Smooth muscle cell of the brain vasculature (primary cell): ENCODE results near the gene IRF5.

Source experiments
- DNase-seq: peaks from one replicate; pipeline ENCODE4 v3.0.0-alpha.2; 2012; ENCODE audit warnings: low read depth, low spot score

Gene IRF5, protein sequence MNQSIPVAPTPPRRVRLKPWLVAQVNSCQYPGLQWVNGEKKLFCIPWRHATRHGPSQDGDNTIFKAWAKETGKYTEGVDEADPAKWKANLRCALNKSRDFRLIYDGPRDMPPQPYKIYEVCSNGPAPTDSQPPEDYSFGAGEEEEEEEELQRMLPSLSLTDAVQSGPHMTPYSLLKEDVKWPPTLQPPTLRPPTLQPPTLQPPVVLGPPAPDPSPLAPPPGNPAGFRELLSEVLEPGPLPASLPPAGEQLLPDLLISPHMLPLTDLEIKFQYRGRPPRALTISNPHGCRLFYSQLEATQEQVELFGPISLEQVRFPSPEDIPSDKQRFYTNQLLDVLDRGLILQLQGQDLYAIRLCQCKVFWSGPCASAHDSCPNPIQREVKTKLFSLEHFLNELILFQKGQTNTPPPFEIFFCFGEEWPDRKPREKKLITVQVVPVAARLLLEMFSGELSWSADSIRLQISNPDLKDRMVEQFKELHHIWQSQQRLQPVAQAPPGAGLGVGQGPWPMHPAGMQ

DNA sequence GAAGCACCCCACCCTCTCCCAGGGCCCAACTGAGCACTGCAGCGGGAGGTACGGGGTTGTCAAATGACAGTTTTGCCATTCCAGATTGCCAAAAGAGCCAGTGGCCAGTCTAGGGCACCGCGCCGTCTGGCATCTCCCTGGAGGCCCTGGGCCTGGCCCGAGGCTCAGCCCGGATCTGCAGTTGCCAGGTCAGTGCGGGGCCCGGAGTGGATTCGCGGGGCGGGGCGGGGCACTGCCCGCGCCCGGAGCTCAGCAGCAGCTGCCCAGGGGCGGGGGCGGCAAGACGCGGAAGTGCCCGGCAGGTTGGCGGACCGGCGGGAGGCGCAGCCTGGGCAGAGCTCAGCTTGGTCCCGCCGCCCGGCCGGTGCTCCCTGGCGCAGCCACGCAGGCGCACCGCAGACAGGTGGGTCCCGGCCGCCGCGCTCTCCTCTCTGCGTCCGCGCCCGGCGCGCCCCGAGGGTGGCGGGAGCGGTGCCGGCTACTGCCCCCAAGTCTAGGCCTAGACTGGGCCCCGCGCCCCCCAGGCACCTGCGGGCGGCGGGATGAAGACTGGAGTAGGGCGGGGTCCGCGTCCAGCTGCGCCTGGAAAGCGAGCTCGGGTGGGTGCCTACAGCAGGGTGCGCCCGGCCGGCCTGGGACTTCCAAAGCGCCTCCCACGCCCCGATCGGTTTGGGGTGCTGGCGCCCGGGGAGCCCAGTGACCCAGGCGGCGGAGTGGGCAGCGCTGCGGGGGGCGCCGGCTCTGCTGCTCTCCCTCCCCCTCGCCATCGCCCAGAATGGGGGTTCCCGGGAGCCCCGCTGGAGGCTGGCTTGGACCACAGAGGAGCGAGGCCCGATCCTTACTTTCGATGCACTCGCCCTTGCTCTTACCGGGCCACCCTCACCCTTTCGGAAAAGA lies at the start of gene IRF5:
Gene IRF5 (plus strand): TSS at position 281 of the 897 bp plus-strand sequence. CDS start 4,155 bp downstream, outside the sequence.
- DNase-seq = no peak

DNA sequence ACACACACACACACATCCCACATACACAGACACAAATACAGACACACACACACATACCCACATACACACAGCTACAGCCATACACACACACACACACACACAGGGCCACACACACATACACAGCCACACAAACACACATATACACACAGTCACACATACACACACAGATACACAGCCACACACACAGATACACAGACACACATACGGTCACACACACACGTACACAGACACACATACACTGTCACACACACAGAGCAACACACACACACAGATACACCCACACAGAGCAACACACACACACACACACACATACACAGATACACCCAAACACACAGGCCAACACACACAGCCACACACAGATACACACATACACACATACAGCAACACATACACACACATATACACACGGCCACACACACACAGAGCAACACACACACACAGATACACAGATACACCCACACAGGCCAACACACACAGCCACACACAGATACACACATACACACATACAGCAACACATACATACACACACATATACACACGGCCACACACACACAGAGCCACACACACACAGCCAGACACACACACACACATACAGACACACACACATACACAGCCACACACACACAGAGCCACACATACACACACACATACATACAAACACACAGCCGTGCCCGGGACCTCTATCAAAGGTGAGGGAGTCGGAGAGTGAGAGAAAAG lies 49.5 kb upstream of the IRF5 start:
- DNase-seq = no peak

DNA sequence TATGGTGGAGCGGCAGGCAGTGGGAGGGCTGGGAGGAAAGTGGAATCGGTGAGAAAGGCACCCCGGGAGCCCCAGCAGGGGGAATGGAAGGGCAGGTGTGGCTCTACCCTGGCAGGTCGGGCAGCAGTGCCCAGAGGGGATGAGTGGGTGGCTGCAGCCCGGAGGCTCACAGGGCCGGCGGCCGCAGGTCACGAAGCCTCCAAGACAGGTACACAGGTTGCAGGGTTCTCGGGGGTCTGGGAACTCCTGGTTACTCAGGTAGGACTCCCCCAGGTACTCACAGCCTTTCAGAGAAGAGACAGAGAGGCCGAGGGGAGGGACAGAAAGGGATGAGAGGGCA lies 49.0 kb upstream of the IRF5 start:
- no peak for DNase-seq

DNA sequence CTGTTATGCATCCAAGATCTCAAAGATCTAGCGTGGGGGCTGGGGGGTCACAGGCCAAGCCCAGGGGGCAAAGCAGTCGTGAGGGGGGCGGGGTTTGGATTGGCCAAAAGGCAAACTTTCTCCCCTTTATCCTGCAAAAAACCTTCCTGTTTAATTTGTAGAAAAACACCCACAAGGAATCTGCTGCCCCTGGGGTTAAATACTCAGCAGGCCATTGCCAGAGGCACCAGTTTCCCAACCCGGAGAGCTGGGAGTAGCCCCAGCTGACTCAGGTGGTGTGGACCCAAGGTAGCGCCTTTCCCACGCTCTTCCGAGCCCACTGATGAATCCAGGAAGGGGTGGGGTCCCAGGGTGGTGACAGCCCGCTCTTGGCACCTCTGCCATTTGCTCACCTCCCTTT lies 48.6 kb upstream of the IRF5 start:
- no peak for DNase-seq

DNA sequence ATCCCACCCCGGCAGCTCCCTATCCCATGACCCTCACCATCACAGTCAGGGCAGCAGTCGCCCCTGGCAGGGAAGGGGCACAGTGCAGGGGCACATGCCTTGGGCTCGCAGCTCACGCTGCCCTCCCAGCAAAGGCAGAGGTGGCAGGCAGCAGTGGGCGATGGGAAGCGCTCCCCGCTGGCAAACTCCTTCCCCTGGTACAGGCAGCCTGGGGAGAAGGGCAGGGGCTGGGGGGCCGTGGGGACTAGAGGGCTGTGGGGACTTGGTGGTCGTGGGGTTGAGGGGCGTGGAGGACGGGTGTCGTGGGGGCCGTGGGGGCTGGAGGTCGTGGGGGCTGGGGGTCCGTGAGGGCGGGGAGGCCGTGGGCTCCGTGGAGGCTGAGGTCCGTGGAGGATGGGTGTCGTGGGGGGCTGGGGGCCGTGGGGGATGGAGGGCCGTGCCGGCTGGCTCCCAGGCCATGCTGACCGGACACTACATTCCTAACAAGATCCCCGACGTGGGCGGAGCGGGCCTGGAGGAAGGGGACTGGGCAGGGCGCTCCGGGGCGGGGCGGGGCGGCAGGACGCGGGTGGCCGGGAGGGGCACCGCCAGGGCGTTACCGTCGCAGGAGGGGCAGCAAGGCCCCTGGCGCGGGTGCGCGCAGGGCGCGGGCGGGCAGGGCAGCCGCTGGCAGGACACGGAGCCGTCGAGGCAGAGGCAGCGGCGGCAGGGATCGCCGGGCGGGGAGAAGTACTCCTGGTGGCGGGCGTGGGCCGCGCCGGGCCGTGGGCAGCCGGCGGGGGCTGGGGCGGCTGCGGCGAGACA lies 47.2 kb upstream of the IRF5 start:
- no peak for DNase-seq

DNA sequence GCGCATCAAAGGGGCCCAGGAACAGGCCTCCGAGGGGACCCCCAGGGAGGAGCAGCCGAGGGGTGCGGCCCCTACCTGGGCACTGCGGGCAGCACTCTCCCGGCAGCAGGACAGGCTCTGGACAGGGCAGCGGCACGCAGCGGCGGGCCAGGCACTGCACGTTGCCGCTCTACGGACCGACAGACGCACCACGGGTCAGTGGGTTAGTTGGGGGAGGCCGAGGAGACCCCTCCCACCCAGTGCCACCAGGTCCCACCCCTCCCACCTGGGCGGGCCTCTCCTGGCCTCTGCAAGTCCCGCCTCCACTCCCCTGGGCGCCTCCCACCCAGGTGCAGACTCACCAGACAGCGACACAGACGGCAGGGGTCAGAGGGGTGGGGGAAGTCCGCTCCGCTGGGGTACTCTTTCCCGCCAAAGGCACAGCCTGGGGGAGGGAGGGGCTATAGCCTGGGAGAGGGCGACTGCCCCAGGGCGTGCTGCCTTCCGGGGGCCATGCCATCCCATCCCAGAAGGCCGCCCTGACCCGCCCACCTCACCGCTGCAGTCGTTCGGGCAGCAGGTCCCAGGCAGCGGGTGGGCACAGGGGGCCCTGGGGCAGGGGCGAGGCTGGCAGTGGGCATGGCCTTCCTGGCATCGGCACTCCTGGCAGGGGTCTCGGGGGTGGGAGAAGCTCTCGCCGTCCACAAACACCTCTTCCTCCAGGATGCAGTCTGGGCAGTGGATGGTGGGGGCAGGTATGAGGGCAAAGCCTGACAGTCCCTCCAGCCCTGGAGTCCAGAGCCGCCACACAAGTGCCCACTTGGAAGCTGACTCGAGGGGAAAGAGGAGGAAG lies 46.4 kb upstream of the IRF5 start:
- no peak for DNase-seq

DNA sequence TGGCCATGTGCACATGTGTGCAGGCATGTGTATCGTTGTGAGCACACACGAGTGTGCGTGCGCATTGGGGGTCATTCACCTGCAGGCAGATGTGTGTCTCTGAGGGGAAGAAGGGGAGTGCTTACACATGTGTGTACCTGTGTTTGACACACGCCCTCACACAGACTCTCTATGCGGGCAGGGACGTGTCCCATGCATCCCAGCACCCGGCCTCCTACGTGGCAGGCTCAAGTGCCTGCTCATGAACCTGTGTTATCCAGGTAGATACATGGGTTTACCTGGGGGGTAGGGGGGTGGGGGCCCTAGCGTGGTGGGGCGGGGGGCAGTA lies 45.8 kb upstream of the IRF5 start:
- no peak for DNase-seq

DNA sequence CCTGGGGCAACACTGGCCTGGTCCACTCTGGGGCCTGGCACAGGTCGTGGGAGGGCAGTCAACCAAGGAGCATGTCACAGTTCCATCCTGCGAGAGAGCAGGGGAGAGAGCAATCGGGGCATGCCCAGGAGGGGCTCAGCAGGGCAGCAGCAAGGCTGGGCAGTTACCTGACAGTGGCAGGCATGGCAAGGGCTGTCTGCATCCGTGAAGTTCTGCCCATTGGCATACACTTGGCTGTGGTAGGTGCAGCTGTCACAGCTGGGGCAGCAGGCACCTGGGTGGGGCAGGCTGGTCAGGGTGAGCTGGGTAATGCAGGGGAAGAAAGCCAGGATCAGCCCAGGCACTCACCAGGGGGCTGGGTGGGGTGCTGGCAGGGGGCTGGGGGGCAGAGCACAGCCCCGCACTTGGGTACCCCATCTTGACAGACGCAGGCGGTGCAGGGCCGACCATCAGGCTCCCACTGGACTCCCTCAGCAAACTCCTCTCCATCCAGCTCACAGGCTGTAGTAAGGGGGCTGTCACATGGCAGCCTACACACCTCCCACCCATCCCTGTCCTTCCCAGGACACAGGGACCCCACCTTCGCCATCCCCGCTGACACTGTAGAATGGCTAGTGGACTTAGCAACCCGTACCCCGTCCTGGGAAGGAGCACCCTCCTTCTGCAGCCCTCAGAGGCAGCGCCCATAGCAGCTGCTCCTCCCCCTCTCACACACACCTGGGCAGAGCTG lies 45.0 kb upstream of the IRF5 start:
- no peak for DNase-seq

DNA sequence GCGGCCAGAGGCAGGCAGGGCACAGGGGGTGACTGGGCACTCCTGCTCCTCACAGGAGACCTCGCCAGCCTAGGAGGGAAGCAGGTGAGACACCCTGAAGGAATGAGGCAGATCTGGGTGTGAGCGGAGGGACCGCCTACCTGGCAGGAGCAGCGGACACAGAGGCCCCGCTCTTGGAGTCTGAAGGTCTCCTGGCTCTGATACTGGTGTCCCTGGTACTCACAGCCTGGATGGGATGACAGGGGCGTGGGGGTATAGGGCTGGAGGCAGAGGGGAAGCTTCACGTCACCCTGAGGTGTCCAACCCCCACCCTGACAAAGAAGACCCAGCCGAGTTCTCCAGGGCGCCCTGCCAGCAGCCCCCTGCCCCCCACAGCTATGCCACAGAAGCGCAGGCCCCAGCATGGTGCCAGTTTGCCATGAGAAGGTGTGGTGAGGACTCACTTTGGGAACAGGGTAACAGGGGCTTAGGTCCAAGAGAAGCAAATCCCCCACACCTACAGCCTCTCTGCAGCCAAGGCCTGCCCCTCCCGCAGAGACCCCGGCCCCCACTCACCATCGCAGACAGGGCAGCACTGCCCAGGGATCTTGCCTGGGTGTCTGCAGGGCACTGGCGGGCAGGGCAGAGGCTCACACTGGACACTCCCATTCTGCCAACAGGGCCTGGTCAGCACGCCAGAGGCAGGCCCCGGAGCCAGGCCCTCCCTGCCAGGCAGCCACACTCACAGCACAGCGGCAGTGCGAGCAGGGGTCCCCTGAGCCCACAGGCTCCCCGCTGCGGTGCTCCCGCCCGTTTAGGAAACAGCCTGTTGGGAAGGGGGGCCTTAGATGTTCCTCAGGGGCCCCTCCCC lies 44.3 kb upstream of the IRF5 start:
- DNase-seq = no peak

DNA sequence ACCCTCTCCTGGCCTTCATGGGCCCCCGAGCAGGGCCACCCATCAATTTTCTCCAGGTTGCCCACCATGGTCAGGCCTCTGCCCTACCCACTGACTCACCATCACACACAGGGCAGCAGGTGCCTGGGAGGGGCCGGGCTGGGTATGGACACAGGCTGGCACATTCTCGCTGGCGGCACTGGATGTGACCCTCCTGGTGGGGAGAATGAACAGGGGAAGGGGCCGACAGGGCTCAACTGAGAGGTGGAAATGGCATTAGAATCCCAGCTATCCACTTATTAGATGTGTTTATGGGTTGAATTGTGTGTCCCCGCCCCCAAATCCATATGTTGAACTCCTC lies 43.7 kb upstream of the IRF5 start:
- DNase-seq = no peak

DNA sequence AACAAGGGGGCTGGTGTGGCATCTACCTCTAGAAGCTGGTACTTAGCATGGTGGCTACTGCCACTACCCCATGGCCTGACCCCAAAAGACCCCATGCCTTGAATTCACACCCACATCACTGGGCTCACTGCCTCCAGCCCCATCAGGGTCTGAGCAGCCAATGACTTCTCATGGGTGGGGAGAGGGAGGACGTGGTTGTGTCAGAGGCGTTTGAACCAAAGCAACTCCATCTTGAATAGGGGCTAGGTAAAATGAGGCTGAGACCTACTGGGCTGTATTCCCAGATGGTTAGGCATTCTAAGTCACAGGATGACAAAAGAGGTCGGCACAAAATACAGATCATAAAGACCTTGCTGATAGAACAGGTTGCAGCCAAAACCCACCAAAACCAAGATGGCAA lies 42.4 kb upstream of the IRF5 start:
- no peak for DNase-seq

DNA sequence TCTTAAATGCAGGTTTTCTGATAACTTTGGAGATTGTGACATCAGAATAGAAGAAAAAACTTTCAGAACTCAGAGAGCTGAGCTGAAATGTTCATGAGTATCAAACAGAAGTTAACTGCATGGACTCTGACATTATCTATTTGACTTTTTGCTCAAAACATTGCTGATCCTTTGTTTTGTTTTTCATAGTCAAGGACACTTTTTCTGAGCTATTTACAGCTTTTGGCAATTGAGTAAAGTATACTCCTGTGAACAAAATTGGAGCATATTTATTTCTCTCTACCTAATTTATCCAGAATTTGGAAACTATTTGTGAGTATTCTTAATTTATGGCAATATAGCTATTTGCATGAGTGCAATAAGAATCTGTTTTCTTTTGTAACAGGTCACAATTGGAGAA lies 38.3 kb upstream of the IRF5 start:
- DNase-seq = no peak

DNA sequence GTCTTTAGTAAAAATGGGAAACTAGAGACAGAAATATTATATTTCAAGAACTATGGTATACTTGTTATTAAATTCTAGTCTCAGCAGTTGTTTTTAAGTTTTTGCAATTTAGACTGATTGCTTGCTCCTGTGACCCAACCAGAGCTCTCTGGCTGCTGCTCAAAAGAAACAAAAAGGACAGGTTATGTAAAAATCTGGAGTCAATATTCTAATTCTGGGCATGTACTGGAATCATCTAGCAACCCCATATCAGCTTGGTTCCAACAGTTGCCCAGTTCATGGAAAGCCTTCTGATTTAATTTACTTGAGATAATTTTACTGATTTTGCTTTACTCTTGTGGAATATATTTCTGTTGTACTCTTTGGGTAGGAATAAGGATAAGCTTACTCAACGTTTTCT lies 37.5 kb upstream of the IRF5 start:
- DNase-seq = no peak

DNA sequence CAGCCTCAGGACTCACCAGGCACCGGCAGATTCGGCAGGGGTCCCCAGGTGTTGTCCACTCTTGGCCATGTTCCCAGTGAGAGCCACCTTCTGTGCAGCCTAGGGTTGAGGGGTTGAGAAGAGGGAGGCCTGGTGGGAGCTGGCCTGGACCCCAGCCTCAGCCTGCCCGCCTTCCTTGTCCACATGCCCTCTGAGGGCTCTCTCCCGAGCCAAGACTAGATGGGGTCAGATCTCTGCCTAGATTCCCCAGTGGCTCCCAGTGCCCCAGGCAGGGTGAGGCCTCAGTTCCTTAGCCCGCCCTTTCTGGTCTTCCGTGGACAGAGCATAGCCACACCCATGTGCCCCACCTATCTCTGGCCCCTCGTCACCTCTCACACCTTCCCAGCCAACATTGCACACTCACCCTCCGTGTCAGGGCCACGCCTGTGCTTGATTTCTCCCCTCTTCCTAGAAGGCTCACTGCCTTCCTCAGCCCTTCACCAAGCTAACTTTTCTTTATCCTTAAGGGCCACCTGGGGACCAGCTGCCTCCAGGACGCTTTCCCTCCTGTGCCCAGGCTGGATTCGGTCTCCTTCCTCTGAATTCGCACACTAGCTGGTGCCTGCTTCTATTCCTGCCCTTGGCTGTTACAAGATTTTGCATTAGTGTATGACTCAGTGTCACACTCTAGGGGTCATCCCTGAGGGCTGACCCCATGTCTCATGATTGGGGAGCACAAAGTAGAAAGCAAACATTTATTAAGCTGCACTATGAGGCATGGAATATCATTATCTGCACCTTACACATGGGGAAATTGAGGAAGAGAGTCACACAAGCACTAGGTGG lies 34.8 kb upstream of the IRF5 start:
- no peak for DNase-seq

DNA sequence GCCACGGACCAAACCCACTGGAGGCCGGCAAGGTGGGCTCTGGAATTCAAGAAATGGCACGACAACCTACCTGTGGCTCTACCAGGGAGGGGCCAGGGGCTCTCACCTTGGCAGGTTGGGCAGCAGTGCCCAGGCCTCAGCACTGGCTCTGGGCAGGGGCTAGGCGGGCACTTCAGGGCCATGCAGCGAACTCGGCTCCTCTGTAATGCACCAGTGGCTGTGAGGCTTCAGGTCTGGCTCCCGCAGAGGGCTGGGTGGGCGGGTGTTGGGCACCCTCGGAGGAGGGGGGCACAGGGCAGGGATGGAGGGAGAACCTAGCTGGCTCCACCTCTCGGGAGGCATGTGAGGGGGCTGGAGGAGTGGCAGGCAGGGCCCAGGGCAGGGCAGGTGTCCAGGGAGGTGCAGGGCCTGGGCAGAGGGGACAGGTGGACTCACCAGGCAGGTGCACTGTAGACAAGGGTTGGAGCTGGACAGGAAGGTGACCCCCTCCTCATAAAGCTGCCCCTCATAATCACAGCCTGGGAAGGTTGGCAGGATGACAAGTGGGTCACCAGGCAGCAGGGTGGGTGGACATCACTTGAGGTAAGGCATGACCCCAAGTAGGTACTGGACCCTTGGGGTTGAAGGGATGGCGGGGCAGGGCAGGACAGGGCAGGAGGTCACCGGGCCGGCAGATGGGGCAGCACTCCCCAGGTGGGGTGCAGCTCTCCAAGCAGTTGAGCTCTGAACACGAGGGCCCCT lies 33.9 kb upstream of the IRF5 start:
- no peak for DNase-seq

DNA sequence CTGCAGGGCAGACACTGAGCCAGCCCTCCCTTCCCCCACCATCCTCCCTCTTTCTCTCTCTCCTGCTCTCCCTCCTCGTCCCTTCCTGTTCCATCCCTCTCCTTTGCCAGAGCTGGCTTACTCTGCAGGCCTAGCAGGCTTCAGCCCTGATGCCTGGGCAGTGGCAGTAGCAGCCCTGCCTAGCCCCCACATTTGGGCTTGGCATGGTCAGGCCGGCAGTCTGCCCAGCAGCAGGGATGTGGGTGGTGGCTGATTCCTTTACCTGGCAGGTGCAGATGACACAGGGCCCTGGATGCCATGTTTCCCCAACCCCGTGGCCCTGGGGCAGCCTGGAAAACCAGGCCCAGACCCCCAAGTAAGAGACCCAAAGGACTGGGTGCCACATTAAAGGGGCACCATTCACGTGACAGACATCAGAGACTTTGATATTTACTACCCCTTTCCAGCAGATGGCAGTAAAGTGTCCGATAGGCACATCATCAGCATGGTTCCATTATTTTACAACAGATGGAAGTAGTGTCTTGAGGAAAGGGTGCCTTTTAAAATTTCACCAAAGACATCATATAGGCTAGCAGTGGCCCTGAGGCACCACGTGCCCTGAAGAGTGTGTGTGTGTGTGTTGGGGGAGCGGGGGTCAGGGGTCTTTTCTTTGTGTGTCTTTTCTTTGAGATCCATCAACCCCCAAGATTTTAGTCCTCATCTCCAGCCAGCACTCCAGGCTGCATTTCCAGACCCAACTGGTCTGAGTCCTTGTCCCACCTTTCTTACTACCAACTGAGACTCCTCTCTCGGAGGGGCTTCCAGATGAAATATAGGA lies 33.1 kb upstream of the IRF5 start:
- DNase-seq = peak; percentile 15
